C1 segment of cervical spinal cord (tissue), 14 donors: ENCODE results near the gene BMI1.
A peak's percentile ranks its signal among the peaks of the same experiment; 100 is the strongest.
"Not testable (repeated sequence)": the region's sequence is repeated elsewhere in the genome, so short reads cannot be mapped to it uniquely, and the experiment has no call there.

Experiments
- DNase-seq, 14 donors: peaks; one replicate each; lab custom pipeline; 2025; lab: John Stamatoyannopoulos, UW

BMI1 gene

DNA sequence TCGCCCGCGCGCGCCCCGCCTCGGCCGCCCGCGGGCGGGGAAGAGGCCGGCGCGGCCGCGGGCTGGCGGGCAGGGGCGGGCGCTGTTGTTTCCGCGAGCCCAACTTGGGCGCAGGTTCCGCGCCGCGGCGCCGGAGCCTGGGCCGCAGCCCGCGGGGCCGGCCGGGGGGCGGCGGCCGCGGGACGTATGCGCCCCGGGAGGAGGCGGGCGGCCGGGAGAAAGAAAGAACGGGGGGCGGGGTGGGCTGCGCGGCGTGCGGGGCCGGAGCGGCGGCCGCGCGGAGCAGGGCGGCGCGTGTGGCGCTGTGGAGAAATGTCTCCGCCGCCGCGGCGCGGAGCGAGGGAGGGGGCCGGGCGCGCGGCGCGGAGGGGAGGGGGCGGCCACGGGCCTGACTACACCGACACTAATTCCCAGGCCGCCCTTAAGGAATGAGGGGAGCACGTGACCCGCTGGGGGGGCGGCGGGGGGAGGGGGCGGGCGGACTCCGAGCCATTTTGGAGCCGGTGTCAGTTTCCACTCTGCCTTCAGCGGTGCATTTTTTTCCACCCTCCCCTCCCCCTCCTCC lies at the start of gene BMI1:
Gene BMI1, plus strand, starts transcription at position 509 of the 565 bp plus-strand sequence. CDS start 5,351 bp downstream, outside the sequence.
- DNase-seq, result peak in 13 of 14 donors; percentile 41 to 92 (median 79)

- no peak for DNase-seq
These were observed 49.1 kb upstream of the BMI1 start for GRCh38 chr10:22271786-22272185.

DNA sequence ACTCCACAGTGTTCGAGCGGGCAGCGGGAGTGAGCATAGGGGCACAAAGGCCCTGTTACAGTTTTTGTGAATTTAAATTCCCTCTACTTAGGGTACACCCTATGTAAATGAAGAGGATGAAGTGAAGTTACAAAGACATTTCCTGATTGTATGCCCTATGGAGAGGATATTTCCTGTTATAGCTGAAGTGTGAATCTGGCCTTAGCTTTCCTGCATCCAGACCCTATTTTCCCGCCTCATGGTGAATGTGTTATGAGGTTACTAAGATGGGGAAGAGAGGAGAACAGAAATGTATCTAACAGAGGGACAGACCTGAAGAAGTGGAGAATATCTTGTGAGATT lies 42.5 kb upstream of the BMI1 start:
- no peak for DNase-seq

DNA sequence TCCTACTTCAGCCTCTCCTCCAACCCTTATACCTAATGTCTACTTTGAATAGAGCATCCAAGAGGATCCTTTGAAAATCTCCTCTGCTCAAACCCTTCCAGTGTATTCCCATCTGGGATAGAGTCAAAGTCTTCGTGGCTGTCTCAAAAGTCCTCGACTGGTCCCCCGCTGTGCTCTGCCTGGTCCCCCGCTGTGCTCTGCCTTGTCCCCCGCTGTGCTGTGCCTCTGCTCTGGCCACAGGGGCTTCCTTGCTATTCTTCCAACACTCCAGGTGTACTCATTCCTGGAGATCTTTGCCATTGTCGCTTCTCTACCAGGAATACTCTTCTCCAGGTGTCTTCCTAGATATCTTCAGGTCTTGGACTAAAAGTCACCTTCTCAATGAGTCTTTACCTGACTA lies 40.8 kb upstream of the BMI1 start:
- DNase-seq, result no peak

DNA sequence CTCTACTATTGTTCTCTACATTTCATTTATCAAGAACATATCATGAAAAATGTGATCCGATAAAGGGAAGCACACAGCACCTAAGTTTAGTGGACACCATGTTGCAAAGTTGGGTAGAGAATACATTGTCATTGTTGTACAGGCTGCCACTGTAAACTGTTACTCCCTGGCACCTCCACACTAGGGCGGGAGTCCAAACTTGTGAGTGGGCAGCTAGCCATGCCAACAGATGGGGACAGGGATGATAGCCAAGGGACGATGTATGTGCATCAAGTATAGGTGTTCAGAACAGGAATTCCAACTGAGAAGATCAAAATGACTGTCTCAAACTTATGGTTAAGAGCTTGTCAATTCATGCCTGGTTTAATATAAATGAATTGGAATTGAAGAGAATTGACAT lies 35.8 kb upstream of the BMI1 start:
- peak in 2 of 14 donors; percentile 19 to 79 for DNase-seq

- DNase-seq, result no peak
These were observed 27.0 kb upstream of the BMI1 start for GRCh38 chr10:22293747-22294404.

GRCh38 chr10:22294694-22295093 lies 26.2 kb upstream of the BMI1 start:
- DNase-seq, result no peak

DNA sequence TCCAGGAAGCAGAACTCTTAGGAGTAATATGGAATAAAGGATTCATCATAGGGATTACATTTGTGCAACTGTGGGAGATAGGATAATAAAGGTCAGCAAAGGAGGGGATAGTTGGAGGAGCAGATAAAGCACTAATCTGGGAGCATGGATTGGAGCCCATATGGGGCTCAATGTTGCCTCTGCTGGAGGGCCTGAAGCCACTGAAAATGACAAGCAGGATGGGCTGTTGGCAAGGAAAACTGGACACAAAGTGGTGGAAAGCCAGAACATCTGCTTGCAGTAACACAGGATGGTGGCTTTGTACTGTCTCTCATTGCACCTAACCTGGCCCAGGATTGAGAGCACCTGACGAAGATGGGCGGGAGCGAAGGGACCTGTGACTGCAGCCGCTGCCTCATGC lies 19.7 kb upstream of the BMI1 start:
- no peak for DNase-seq

DNA sequence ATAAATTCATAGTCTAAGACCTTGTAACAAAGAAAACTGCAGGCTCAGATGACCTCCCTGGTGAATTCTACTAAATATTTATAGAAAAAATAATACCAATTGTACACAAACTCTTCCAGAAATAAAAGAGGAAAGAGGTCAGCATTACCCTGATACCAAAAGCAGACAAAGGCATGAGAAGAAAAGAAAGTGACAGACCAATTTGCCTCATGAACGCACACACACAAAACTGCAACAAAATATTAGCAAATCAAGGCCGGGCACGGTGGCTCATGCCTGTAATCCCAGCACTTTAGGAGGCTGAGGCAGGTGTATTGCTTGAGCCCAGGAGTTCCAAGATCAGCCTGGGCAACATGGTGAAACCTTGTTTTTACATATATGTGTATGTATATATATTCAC lies 17.4 kb upstream of the BMI1 start:
- DNase-seq, result no peak

GRCh38 chr10:22305721-22306120 lies 15.2 kb upstream of the BMI1 start:
- DNase-seq, result no peak

- DNase-seq, result no peak
These were observed 12.5 kb upstream of the BMI1 start for GRCh38 chr10:22308390-22308789.

DNA sequence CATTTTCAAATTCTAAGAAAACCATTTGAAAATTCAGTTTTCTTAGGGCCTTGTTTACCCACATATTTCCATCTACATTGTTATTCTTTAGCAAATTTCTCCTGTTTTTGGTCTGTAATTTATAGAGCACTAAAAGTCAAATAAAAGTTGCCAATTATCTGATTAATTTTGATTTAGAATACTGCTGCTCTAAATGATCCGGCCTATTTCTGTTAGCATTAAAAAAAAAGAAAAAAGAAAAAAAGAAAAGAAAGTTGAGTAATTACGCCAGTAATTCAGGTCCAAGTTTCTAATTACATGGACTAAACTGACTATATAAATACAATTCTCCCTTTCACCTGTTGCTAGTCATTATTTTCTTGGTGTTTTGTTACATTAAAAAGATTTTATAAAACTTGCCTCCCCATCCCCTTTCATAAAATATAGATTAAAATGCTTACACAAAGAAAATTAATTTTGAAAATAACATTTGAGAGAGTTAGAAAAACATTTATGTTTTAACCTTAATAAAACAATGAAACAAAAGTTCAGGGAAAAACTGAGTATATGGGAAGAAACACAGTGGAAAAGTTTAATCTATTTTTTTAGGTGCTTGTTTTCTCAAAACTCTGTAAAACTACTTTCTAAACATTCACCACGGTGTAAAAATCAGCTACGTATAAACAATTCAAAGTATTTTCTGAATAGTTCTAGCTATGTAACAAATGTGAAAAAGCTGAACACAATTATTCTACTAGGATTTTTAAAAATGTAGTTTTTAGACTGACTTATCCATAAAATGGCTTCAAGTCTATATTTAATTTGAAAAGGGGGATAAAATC lies 11.5 kb upstream of the BMI1 start:
- no peak for DNase-seq

DNA sequence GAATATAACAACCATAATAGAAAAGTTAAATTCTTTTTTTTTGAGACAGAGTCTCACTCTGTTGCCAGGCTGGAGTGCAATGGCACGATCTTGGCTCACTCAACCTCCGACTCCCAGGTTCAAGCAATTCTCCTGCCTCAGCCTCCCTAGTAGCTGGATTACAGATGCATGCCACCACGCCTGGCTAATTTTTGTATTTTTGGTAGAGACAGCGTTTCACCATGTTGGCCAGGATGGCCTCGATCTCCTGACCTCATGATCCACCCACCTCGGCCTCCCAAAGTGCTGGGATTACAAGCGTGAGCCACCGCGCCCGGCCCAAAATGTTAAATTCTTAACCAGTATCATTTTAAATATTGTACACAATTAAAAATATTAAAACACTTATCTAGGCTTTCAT lies 10.9 kb upstream of the BMI1 start:
- DNase-seq, result not testable (repeated sequence)

DNA sequence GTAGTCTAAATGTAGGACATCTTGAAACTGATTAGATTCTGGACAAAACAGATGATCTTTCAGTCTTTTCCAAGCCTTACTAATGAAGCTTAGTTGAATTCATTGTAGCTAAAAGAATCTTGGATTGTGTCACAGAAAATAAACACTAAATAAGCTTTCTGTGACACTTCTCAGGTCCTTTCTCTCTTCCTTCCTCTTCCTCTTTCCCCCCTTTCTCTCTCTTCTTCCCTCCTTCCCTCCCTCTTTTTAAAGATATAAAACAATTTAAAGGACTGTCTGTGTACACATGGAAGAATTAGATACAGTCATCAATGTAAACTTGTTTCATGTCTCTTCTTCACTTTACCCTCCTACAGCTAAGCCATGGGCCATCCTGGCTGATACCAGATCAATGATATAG lies 10.0 kb upstream of the BMI1 start:
- DNase-seq, result no peak

DNA sequence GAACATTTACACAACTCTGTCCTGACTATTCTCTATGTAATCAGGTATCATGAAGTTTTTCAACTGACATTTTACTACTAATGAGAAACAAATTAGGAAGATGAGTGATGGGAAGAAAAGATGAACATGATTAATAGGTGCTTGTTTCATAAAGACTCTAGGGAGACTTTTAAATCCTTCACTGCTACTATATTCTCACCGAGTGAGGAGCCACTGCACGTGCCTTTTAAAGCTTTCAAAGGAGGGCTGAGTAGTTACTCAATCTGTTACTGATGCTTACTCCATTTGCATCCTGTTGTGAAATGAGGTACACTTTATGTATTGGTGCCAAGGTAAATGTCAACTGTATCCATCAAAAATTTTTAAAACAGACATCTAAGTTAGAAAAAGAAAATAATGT lies 6.0 kb upstream of the BMI1 start:
- no peak for DNase-seq

DNA sequence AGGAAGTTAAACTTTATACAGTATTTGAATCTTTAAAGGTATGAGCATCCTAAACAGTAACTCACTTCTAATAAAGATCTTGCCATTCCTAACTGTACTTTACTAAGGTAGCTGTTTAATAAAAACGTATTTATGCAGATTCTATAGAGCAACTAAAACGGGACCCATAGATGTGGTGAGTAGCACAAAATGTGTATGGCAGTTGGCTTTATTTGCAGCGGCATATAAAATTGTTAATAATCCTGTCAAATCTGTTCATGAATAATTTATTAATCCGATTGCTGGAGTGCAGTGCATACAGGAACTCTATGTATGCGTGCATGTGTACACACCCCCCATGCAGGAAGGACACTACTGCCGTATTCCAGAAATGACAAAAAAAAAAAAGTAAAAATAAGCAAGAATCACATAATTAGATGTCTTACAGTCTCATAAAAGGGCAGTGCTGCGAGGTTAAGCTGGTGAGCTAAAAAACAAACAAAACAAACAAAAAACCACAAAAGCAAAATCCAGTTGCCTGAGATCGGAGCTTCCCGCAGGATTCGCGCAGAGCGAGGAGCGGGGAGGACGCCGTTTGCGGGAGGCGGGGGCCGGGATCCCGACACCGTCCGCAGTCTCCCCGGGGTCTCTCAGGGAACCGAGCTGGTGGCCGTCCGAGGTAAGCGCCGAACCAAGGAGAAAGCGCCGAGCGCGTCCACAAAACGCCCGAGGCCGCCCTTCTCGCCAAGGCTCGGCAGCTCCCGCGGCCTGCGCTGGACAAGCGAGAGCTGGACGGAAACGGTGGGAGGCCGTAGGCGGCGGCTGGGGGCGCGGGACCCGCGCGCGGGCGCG lies 5.2 kb upstream of the BMI1 start:
- peak in 2 of 14 donors; percentile 85 to 92 for DNase-seq

DNA sequence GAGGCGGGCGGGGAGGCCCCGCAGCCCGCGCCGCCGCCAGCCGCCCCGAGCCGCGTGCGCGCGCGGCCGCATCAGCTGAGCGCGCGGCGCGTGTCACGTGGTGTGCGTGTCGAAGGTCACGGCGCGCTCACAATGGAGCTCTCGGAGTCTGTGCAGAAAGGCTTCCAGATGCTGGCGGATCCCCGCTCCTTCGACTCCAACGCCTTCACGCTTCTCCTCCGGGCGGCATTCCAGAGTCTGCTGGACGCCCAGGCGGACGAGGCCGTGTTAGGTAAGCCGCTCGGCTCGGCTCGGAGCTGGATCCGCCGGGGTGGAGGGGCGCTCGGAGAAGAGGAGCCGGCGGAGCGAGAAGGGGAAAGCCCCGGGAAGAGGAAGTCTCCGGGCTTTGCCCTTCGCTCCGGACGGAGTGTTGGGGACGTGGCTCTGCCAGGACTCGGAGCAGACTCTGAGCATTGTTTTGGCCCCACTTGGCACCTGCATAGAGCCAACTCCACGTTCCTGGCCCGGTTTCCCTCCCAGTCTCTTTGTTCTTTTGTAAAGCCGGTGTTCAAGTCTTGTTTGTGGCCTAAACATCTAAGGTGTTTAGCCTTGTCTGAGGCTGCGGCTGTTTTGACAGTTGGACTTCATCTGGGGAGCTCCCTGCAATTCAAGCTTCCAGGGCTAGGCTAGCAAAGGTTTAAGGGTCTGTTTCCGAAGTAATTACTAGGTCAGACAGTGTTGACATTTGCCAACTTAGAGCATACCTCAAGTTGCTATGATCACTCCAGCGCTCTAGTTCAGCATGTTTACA lies 4.4 kb upstream of the BMI1 start, which contains the start of gene COMMD3:
Gene COMMD3, plus strand, starts transcription at position 103 of the 790 bp plus-strand sequence. Its CDS starts 30 bp downstream, at position 133.
- DNase-seq, result peak; percentile 34 to 93 (median 86)

DNA sequence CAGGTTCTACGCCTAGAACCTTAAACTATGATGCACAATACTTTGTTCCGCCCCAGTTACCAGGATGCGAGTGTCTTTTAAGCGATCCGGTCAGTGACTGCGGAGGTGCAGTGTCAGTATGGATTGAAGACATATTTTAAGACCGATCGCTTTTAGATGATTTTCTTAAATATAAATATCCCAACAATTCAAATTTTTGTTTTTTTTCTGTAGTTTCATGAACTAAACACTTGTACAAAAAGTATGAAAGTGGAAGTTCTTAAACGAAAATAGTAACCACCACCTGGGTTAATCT lies 3.9 kb upstream of the BMI1 start:
- no peak for DNase-seq

GRCh38 chr10:22317771-22318565 lies 2.9 kb upstream of the BMI1 start:
- no peak for DNase-seq

- DNase-seq, result no peak
These were observed 2.1 kb upstream of the BMI1 start for GRCh38 chr10:22318772-22319171.
